Placental epithelial cell (primary cell): ENCODE data around the gene SLC15A2. TPM values are rescaled to one million over a fixed set of nuclear protein-coding genes. Genes with fewer than 3 reads are reported as not detected.

ENCODE experiments used
- total RNA-seq: library from RNA; depleted of rRNA; stranded (reverse); fragments of >200 nt; gene quantifications from 2 replicates; pipeline ENCODE4 v1.2.3, GENCODE V29; 2012

The SLC15A2 gene, protein sequence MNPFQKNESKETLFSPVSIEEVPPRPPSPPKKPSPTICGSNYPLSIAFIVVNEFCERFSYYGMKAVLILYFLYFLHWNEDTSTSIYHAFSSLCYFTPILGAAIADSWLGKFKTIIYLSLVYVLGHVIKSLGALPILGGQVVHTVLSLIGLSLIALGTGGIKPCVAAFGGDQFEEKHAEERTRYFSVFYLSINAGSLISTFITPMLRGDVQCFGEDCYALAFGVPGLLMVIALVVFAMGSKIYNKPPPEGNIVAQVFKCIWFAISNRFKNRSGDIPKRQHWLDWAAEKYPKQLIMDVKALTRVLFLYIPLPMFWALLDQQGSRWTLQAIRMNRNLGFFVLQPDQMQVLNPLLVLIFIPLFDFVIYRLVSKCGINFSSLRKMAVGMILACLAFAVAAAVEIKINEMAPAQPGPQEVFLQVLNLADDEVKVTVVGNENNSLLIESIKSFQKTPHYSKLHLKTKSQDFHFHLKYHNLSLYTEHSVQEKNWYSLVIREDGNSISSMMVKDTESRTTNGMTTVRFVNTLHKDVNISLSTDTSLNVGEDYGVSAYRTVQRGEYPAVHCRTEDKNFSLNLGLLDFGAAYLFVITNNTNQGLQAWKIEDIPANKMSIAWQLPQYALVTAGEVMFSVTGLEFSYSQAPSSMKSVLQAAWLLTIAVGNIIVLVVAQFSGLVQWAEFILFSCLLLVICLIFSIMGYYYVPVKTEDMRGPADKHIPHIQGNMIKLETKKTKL
- total RNA-seq = 3.7 and 9.4 TPM in 2 replicates

DNA sequence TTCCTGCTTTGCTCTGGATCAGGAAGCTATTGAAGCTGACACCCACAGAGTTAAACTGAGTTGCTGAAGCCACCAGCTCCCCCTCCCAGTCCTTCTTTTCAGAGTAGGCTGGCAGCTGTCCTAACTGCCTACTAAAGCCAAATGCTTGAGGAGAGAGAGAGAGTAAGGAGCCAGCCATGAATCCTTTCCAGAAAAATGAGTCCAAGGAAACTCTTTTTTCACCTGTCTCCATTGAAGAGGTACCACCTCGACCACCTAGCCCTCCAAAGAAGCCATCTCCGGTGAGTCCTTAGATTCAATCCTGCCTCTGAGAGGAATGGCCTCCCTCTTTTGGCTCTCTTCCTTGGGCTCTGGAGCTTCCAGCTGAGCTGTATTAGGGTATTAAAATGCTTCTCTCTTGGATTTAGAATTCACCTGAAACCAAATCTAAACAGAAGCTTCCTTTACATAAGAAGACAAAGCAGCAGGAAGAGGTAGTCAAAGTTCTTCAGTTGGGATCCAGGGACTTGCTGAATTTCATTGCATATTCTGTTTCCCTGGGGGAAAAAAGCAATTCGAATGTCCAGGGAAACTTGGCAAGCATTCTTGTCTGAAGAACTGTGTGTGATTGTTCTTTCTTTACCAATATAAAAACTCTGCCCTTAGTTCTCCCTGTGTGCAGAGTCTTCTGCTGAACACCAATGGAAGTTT is at the start of gene SLC15A2:
Gene SLC15A2 (plus strand): TSS at position 101 of the 690 bp plus-strand sequence. CDS start 76 bp downstream, at position 177.

Other genes starting within 250 kb of the SLC15A2 start
- gene HCLS1, start 233.5 kb upstream of the SLC15A2 start, total RNA-seq = 5.2 and 6.3 TPM in 2 replicates
- 48.4 and 86.4 TPM in 2 replicates for gene GOLGB1, start 144.7 kb upstream of the SLC15A2 start, total RNA-seq
- 14.3 and 16.1 TPM in 2 replicates for gene IQCB1, start 59.3 kb upstream of the SLC15A2 start, total RNA-seq
- 3.7 and 11.8 TPM in 2 replicates for gene EAF2, start 59.2 kb upstream of the SLC15A2 start, total RNA-seq
- gene ILDR1, start 127.8 kb downstream of the SLC15A2 start, total RNA-seq = not detected in 2 replicates
- gene CD86, start 161.0 kb downstream of the SLC15A2 start, total RNA-seq = 0.79 and 2.0 TPM in 2 replicates